Activated effector memory CD4-positive, alpha-beta T cell treated with Interleukin-2 at 50 U/mL for 16 hours (primary cell): Measurements from ENCODE around the gene ARHGAP44.

Source experiments
- DNase-seq: peaks from one replicate; pipeline ENCODE4 v3.0.0-alpha.2; 2020

ARHGAP44 gene

GRCh38 chr17:12995896-12996295 lies 206.6 kb downstream of the ARHGAP44 start:
- no peak for DNase-seq

GRCh38 chr17:12996357-12996756 lies 207.1 kb downstream of the ARHGAP44 start:
- DNase-seq: no peak

- DNase-seq: no peak
Measured at GRCh38 chr17:12996941-12997340, 207.6 kb downstream of the ARHGAP44 start.

GRCh38 chr17:12998461-12998860 lies 209.2 kb downstream of the ARHGAP44 start:
- no peak for DNase-seq

GRCh38 chr17:12998874-12999273 lies 209.6 kb downstream of the ARHGAP44 start:
- DNase-seq: no peak

- no peak for DNase-seq
Measured at GRCh38 chr17:13000561-13000960, 211.3 kb downstream of the ARHGAP44 start.

GRCh38 chr17:13001991-13002615 lies 212.8 kb downstream of the ARHGAP44 start:
- no peak for DNase-seq

GRCh38 chr17:13002761-13003453 lies 213.6 kb downstream of the ARHGAP44 start:
- DNase-seq: peak; percentile 7

GRCh38 chr17:13003454-13003851 lies 214.2 kb downstream of the ARHGAP44 start:
- no peak for DNase-seq

- DNase-seq: no peak
Measured at GRCh38 chr17:13003927-13004326, 214.6 kb downstream of the ARHGAP44 start.

- DNase-seq: no peak
Measured at GRCh38 chr17:13004336-13004735, 215.0 kb downstream of the ARHGAP44 start.

GRCh38 chr17:13005530-13005929 lies 216.2 kb downstream of the ARHGAP44 start:
- DNase-seq: no peak

GRCh38 chr17:13008461-13008860 lies 219.2 kb downstream of the ARHGAP44 start:
- DNase-seq: no peak

GRCh38 chr17:13010959-13011358 lies 221.7 kb downstream of the ARHGAP44 start:
- no peak for DNase-seq

GRCh38 chr17:13014801-13015200 lies 225.5 kb downstream of the ARHGAP44 start:
- no peak for DNase-seq

GRCh38 chr17:13016881-13017654 lies 227.8 kb downstream of the ARHGAP44 start:
- no peak for DNase-seq

- DNase-seq: peak; percentile 92
Measured at GRCh38 chr17:13017655-13018459, 228.6 kb downstream of the ARHGAP44 start, which contains the start of gene ELAC2. TSS of gene ELAC2 (minus strand) at chr17:13018027. CDS start at chr17:13017947, 80 bp downstream.

- DNase-seq: no peak
Measured at GRCh38 chr17:13024016-13024415, 234.7 kb downstream of the ARHGAP44 start.

GRCh38 chr17:13024526-13025257 lies 235.4 kb downstream of the ARHGAP44 start:
- peak; percentile 49 for DNase-seq

GRCh38 chr17:13025258-13025627 lies 235.9 kb downstream of the ARHGAP44 start:
- DNase-seq: no peak

GRCh38 chr17:13025687-13026086 lies 236.4 kb downstream of the ARHGAP44 start:
- DNase-seq: no peak

- DNase-seq: no peak
Measured at GRCh38 chr17:13027246-13027645, 237.9 kb downstream of the ARHGAP44 start.
